ENCODE data around the gene SPEF2.

DNA sequence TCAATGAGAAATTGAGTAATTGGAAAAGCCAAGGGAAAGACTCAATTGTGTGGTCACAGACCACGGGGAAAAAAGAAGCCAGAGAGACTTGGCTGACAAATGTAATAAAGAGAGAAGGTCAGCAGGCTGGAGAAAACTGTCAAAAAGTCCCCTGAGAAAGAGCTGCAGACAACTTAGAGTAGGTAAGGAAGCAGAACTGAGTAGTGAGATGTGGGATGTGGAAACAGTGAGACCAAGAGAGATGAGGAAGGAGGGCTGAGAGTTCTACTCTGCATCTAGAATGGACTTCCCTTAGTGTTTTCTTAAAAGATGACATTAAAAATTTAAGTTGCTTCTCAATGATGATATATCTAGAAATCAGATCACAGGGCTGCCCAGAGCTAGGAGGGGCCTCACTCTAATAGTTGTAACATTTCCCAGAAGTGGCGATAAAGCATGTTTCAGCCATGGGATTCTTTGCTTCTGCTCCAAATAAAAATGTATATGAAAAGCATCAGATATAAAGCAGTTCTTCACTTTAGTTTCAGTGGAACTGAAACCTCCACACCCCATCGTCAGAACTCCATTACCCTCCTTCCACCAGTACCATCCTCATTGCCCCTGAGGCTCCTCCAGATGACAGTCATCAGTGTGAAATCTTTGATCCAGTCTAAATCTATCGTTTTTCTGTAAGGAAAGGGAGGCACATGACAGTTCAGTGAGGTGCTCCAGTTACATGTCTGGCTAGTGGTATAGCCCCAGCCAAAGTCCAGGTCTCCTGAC lies 80.6 kb downstream of the SPEF2 start:
- TF ChIP-seq POLR2A (IDR thresholded peaks at IDR 0.05) = no peak
- TF ChIP-seq, protein P1, sequence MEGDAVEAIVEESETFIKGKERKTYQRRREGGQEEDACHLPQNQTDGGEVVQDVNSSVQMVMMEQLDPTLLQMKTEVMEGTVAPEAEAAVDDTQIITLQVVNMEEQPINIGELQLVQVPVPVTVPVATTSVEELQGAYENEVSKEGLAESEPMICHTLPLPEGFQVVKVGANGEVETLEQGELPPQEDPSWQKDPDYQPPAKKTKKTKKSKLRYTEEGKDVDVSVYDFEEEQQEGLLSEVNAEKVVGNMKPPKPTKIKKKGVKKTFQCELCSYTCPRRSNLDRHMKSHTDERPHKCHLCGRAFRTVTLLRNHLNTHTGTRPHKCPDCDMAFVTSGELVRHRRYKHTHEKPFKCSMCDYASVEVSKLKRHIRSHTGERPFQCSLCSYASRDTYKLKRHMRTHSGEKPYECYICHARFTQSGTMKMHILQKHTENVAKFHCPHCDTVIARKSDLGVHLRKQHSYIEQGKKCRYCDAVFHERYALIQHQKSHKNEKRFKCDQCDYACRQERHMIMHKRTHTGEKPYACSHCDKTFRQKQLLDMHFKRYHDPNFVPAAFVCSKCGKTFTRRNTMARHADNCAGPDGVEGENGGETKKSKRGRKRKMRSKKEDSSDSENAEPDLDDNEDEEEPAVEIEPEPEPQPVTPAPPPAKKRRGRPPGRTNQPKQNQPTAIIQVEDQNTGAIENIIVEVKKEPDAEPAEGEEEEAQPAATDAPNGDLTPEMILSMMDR (IDR thresholded peaks at IDR 0.05) = no peak
- TF ChIP-seq POLR2AphosphoS5 (IDR thresholded peaks at IDR 0.05; ENCODE audit: insufficient read depth in 1 of 2, low read depth in 1 of 2) = no peak

All from vagina (tissue), 2 donors.